PC-3 (cell line): Measurements from ENCODE around the gene SNX11. TPM values are rescaled to one million over a fixed set of nuclear protein-coding genes. Genes with fewer than 3 reads are reported as not detected.

Source experiments
- ATAC-seq: fragments of 200-7000 bp; cut with Tn5 transposase; 2 replicates; pipeline ENCODE4 v1.9.1; 2020; ENCODE audit warnings: mild to moderate bottlenecking, moderate library complexity
- BruUV-seq: library from RNA; stranded (reverse); fragments of 400-500 nt; replicated peaks from 2 replicates; lab custom pipeline; 2021; lab: Mats Ljungman, UMichigan
- CTCF ChIA-PET: fragments of 300-600 bp; sonication (Branson Sonifier 250); formaldehyde crosslinking; loops from one replicate; lab custom pipeline; 2022; ENCODE audit warnings: antibody characterized with exemption; lab: Charles Lee
- POLR2A ChIA-PET: fragments of 300-600 bp; sonication (Branson Sonifier 250); formaldehyde crosslinking; loops from one replicate; lab custom pipeline; 2022; ENCODE audit warnings: antibody characterized with exemption; ENCODE audit not compliant: unreplicated experiment; lab: Charles Lee
- DNase-seq: peaks from one replicate; pipeline ENCODE4 v3.0.0-alpha.2; 2015
- H2AFZ ChIP-seq: fragments of 300-600 bp; sonication (generic); 2 replicates; pipeline ENCODE4 v1.6.0; 2016; ENCODE audit warnings: antibody characterized with exemption, low read length
- H3F3A ChIP-seq: fragments of 300-600 bp; sonication (generic); one replicate; pipeline ENCODE4 v1.6.0; 2017; ENCODE audit warnings: antibody characterized with exemption, low read length, control low read depth, mild to moderate bottlenecking; ENCODE audit not compliant: unreplicated experiment
- H3K27ac ChIP-seq: fragments of 300-600 bp; sonication (generic); 2 replicates; pipeline ENCODE4 v1.5.1; 2016; ENCODE audit warnings: mild to moderate bottlenecking, low read length
- H3K27me3 ChIP-seq: fragments of 300-600 bp; sonication (generic); 2 replicates; pipeline ENCODE4 v1.6.1; 2016; ENCODE audit warnings: low read length, mixed read lengths
- H3K36me3 ChIP-seq: fragments of 300-600 bp; sonication (generic); 2 replicates; pipeline ENCODE4 v1.6.1; 2016; ENCODE audit warnings: low read depth, mixed run types, low read length, mixed read lengths
- H3K4me1 ChIP-seq: fragments of 300-600 bp; sonication (generic); 2 replicates; pipeline ENCODE4 v1.5.1; 2016; ENCODE audit warnings: low read length; ENCODE audit not compliant: insufficient read depth
- H3K4me2 ChIP-seq: fragments of 300-600 bp; sonication (generic); 2 replicates; pipeline ENCODE4 v1.6.0; 2016; ENCODE audit warnings: low read length
- H3K4me3 ChIP-seq: fragments of 300-600 bp; sonication (generic); 2 replicates; pipeline ENCODE4 v1.5.1; 2016; ENCODE audit warnings: mild to moderate bottlenecking, low read length, mixed read lengths
- H3K79me2 ChIP-seq: fragments of 300-600 bp; sonication (generic); 2 replicates; pipeline ENCODE4 v1.6.1; 2017; ENCODE audit warnings: low read length, mixed read lengths
- H3K9ac ChIP-seq: fragments of 300-600 bp; sonication (generic); 2 replicates; pipeline ENCODE4 v1.6.0; 2016; ENCODE audit warnings: mild to moderate bottlenecking, low read length
- H3K9me2 ChIP-seq: fragments of 300-600 bp; sonication (generic); replicated peaks from 2 replicates; pipeline ENCODE4 v1.6.1; 2016; ENCODE audit warnings: mixed run types, low read length, mixed read lengths
- H3K9me3 ChIP-seq: fragments of 300-600 bp; sonication (generic); 2 replicates; pipeline ENCODE4 v1.6.1; 2016; ENCODE audit warnings: low read length, mixed read lengths
- H4K20me1 ChIP-seq: fragments of 300-600 bp; sonication (generic); 2 replicates; pipeline ENCODE4 v1.6.1; 2016; ENCODE audit warnings: low read length, mixed read lengths
- EZH2 ChIP-seq: fragments of 300-600 bp; sonication (generic); IDR thresholded peaks from one replicate; pipeline ENCODE4 v1.6.1; 2017; ENCODE audit warnings: antibody characterized with exemption, mild to moderate bottlenecking, low read length; ENCODE audit not compliant: unreplicated experiment
- EZH2phosphoT487 ChIP-seq: fragments of 300-600 bp; sonication (generic); IDR thresholded peaks from 2 replicates; pipeline ENCODE4 v1.6.1; 2018; ENCODE audit warnings: mild to moderate bottlenecking, antibody characterized with exemption, low read length, borderline replicate concordance
- intact Hi-C: fragments of 100-400 bp; cut with micrococcal nuclease; formaldehyde crosslinking; loops from 2 replicates; pipeline ENCODE4 v1.9.0; 2023
- total RNA-seq: library from RNA; depleted of rRNA; stranded (reverse); fragments of >200 nt; gene quantifications from 2 replicates; pipeline ENCODE4 v1.2.3, GENCODE V29; 2014
- TF ChIP-seq, protein P1 (sequence below): fragments of 300-600 bp; sonication (generic); conservative IDR thresholded peaks from 2 replicates; pipeline ENCODE4 v1.5.1; 2017; ENCODE audit warnings: antibody characterized with exemption, low read depth, mild to moderate bottlenecking, low read length

SNX11 gene
- total RNA-seq, 1 experiment from 2014 or later = 17.7 TPM

GRCh38 chr17:48123776-48124388, 16.3 kb downstream of the SNX11 start:
- Histone ChIP-seq H3K9me3 (no peaks in the 10 kb centered on the region), H3K27me3 (no peaks in the 10 kb centered on the region), H3K36me3 (peaks cover 14% of the 10 kb centered on the region), H3K79me2 (no peaks in the 10 kb centered on the region), H2AFZ (no peak overlapping the region), H4K20me1 (no peaks in the 10 kb centered on the region), H3K4me3 (no peak overlapping the region), H3K4me1 (peaks cover 15% of the 10 kb centered on the region), H3K9me2 (no peaks in the 10 kb centered on the region), H3K9ac (no peak overlapping the region), H3K4me2 (no peak overlapping the region), H3F3A (no peaks in the 10 kb centered on the region), H3K27ac (no peak overlapping the region)
- ATAC-seq (no peak), DNase-seq (no peak)
- no TSS peak for BruUV-seq
- ChIA-PET POLR2A (interaction anchor here (0.6 to 0.7 kb wide), 4 partner anchors 8 to 605 kb away, joined by 3 to 4 read pairs (median 4); no protein-coding TSS in a partner anchor), CTCF (interaction anchor here (1.4 kb wide), 1 partner anchor 99 kb away, joined by 3 read pairs; no protein-coding TSS in a partner anchor)
- TF ChIP-seq EZH2phosphoT487 (no peak), EZH2 (no peak)
- TF ChIP-seq, protein P1, sequence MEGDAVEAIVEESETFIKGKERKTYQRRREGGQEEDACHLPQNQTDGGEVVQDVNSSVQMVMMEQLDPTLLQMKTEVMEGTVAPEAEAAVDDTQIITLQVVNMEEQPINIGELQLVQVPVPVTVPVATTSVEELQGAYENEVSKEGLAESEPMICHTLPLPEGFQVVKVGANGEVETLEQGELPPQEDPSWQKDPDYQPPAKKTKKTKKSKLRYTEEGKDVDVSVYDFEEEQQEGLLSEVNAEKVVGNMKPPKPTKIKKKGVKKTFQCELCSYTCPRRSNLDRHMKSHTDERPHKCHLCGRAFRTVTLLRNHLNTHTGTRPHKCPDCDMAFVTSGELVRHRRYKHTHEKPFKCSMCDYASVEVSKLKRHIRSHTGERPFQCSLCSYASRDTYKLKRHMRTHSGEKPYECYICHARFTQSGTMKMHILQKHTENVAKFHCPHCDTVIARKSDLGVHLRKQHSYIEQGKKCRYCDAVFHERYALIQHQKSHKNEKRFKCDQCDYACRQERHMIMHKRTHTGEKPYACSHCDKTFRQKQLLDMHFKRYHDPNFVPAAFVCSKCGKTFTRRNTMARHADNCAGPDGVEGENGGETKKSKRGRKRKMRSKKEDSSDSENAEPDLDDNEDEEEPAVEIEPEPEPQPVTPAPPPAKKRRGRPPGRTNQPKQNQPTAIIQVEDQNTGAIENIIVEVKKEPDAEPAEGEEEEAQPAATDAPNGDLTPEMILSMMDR = no peak
- intact Hi-C loops = no loop called here

DNA sequence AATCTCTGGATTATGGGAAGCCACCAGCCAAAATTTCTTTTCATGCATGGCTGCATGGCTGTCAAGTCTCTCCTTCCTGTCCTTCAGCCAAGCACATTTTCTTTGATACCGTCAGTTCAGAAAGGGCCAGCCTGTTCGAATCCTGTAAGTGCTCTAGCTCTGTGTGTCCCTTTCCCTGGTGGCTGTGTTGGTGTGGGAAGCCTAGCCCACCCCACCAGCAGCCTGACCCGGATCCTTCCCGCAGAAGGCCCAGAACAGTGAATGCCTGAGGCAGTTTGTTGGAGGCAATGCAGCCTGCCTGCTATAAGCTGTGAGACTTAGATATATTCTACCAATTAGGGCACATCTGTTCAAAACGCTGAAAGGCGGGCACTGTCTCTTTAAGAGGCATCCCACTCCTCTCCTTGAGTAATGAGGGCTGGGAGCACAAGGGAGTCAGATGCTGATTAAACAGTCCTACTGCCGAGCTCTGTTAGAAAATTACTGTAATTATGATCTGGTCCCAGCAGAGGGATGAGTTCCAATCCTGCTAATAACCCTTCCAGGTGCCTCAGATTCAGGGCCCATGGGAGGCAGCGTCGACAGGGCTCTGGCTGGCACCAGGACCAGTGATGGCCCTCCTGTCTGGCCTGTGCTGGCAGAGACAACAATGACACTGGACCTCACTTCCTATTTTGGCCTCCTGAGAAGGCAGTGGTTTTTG, 18.4 kb downstream of the SNX11 start:
- Histone ChIP-seq H3K9ac (no peak overlapping the region), H3K36me3 (peaks cover 13% of the 10 kb centered on the region), H3K27ac (no peak overlapping the region), H3K9me3 (no peaks in the 10 kb centered on the region), H3K4me1 (peaks cover 15% of the 10 kb centered on the region), H3K4me3 (no peak overlapping the region), H3K4me2 (no peak overlapping the region), H2AFZ (no peak overlapping the region), H3K9me2 (no peaks in the 10 kb centered on the region), H4K20me1 (no peaks in the 10 kb centered on the region), H3K27me3 (no peaks in the 10 kb centered on the region), H3K79me2 (no peaks in the 10 kb centered on the region), H3F3A (no peaks in the 10 kb centered on the region)
- intact Hi-C loops = no loop called here
- TF ChIP-seq, protein P1 = no peak
- no peak for TF ChIP-seq EZH2
- no peak for ATAC-seq
- ChIA-PET POLR2A (interaction anchor here (0.5 kb wide), 2 partner anchors 58 to 77 kb away, joined by 3 to 5 read pairs; no protein-coding TSS in a partner anchor), CTCF (interaction anchor here (0.6 to 1.5 kb wide), 2 partner anchors 17 to 100 kb away, joined by 3 to 4 read pairs; no protein-coding TSS in a partner anchor)
- no TSS peak for BruUV-seq
- no peak for DNase-seq

DNA sequence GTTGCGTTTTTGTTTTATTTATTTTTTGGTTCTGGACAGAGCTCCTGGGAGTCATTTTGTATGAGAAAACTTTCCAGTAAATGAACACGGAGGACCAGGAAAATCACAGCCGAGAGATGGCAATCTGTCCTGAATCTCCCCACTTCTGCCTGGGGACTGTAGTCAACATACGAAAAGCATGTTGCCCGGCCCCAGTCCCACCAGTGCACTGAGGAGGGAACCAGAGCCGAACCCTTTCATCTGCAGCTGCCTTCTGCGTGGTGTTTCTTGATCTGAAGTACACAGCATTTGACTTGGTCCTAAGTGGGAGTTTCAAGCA, 18.9 kb downstream of the SNX11 start:
- peaks cover 8% of the 10 kb centered on the region for H3K36me3 ChIP-seq
- H2AFZ ChIP-seq = no peak overlapping the region
- DNase-seq (no peak), ATAC-seq (no peak)
- no peaks in the 10 kb centered on the region for H3K27me3 ChIP-seq
- TF ChIP-seq EZH2 (no peak), EZH2phosphoT487 (no peak)
- TF ChIP-seq, protein P1 = no peak
- BruUV-seq = no TSS peak
- ChIA-PET CTCF (interaction anchor here (0.6 to 1.5 kb wide), 2 partner anchors 17 to 100 kb away, joined by 3 to 4 read pairs; no protein-coding TSS in a partner anchor), POLR2A (no interaction called here)
- H3K9me2 ChIP-seq = no peaks in the 10 kb centered on the region
- H3K4me2 ChIP-seq = no peak overlapping the region
- H3K79me2 ChIP-seq = no peaks in the 10 kb centered on the region
- H4K20me1 ChIP-seq = no peaks in the 10 kb centered on the region
- H3K4me3 ChIP-seq = no peak overlapping the region
- no peaks in the 10 kb centered on the region for H3K9me3 ChIP-seq
- H3F3A ChIP-seq = no peaks in the 10 kb centered on the region
- H3K4me1 ChIP-seq = peaks cover 15% of the 10 kb centered on the region
- H3K27ac ChIP-seq = no peak overlapping the region
- intact Hi-C loops = no loop called here
- no peak overlapping the region for H3K9ac ChIP-seq
